K562 (cell line): Measurements from ENCODE around the gene GTF2H4. TPM values are rescaled to one million over a fixed set of nuclear protein-coding genes. Genes with fewer than 3 reads are reported as not detected.

Experiments used
- BDP1 ChIP-seq: IDR thresholded peaks from 3 replicates; pipeline ENCODE4 v1.6.1; 2011; ENCODE audit not compliant: insufficient read length, insufficient read depth
- CREB5 ChIP-seq: fragments of 250-450 bp; sonication (Bioruptor Pico); IDR thresholded peaks from 2 replicates; pipeline ENCODE4 v1.5.0; 2020; ENCODE audit warnings: mild to moderate bottlenecking
- CREBBP ChIP-seq: IDR thresholded peaks from one replicate; pipeline ENCODE4 v1.6.1; 2012; ENCODE audit warnings: low read depth, mild to moderate bottlenecking, control low read depth, inconsistent platforms, low read length
- DACH1 ChIP-seq: fragments of 450-650 bp; IDR thresholded peaks from 2 replicates; pipeline ENCODE4 v1.6.1; 2018; ENCODE audit not compliant: partially characterized antibody
- DIDO1 ChIP-seq: fragments of 450-650 bp; IDR thresholded peaks from 2 replicates; pipeline ENCODE4 v1.6.1; 2016; ENCODE audit warnings: low read depth, missing biosample characterization, missing genetic modification characterization
- GTF2A2 ChIP-seq: IDR thresholded peaks from 2 replicates; pipeline ENCODE4 v1.6.1; 2016; ENCODE audit warnings: mild to moderate bottlenecking, missing genetic modification characterization, missing compliant biosample characterization
- GTF2F1 ChIP-seq: IDR thresholded peaks from 2 replicates; pipeline ENCODE4 v1.6.1; 2011; ENCODE audit warnings: low read depth, low read length, improper control_type of control experiment
- KAT7 ChIP-seq: sonication (generic); formaldehyde crosslinking; IDR thresholded peaks from 2 replicates; pipeline ENCODE4 v1.8.0; 2022; ENCODE audit warnings: missing genetic modification reagents, mild to moderate bottlenecking, borderline replicate concordance
- MBD2 ChIP-seq: sonication (generic); IDR thresholded peaks from 2 replicates; pipeline ENCODE4 v1.6.1; 2016; ENCODE audit warnings: low read depth, borderline replicate concordance
- NRF1 ChIP-seq, 2 experiments: fragments of 450-650 bp; IDR thresholded peaks in 1 of 2; conservative IDR thresholded peaks in 1 of 2; 2 replicates each; pipeline ENCODE4 v1.6.1; 2014; ENCODE audit warnings: mild to moderate bottlenecking in 2 of 2
- PCBP2 ChIP-seq: fragments of 200-400 bp; formaldehyde crosslinking; IDR thresholded peaks from 2 replicates; pipeline ENCODE4 v1.6.1; 2018; ENCODE audit warnings: low read length, low read depth, mild to moderate bottlenecking, moderate library complexity; ENCODE audit not compliant: poor library complexity, severe bottlenecking
- POLR2G ChIP-seq: fragments of 200-400 bp; formaldehyde crosslinking; IDR thresholded peaks from 2 replicates; pipeline ENCODE4 v1.6.1; 2017; ENCODE audit warnings: low read depth, mild to moderate bottlenecking, antibody characterized with exemption, low read length, moderate library complexity
- SAFB2 ChIP-seq: fragments of 200-400 bp; formaldehyde crosslinking; IDR thresholded peaks from 2 replicates; pipeline ENCODE4 v1.6.1; 2018; ENCODE audit warnings: borderline replicate concordance, low read length, low read depth, moderate library complexity; ENCODE audit not compliant: severe bottlenecking
- TAF1 ChIP-seq: IDR thresholded peaks from 2 replicates; pipeline ENCODE4 v1.6.1; 2011; ENCODE audit warnings: mild to moderate bottlenecking, low read length, moderate library complexity; ENCODE audit not compliant: insufficient read depth, control insufficient read depth, severe bottlenecking; ENCODE audit errors: extremely low read depth
- TAF15 ChIP-seq: fragments of 200-400 bp; formaldehyde crosslinking; IDR thresholded peaks from 2 replicates; pipeline ENCODE4 v1.6.1; 2017; ENCODE audit warnings: mild to moderate bottlenecking, low read depth, low read length, moderate library complexity
- TAF9B ChIP-seq: fragments of 450-650 bp; IDR thresholded peaks from 2 replicates; pipeline ENCODE4 v1.6.1; 2018; ENCODE audit warnings: mild to moderate bottlenecking; ENCODE audit not compliant: partially characterized antibody
- ZKSCAN1 ChIP-seq: fragments of 150-350 bp; IDR thresholded peaks from 2 replicates; pipeline ENCODE4 v1.6.1; 2016; ENCODE audit warnings: low read depth, low read length
- ZNF121 ChIP-seq: sonication (generic); formaldehyde crosslinking; conservative IDR thresholded peaks from 2 replicates; pipeline ENCODE4 v1.8.0; 2022; ENCODE audit warnings: missing genetic modification reagents
- ZNF253 ChIP-seq: fragments of 250-450 bp; sonication (Bioruptor Pico); conservative IDR thresholded peaks from 2 replicates; pipeline ENCODE4 v1.6.1; 2021; ENCODE audit warnings: mild to moderate bottlenecking
- polyA plus RNA-seq, 8 experiments: library from polyadenylated mRNA; depleted of rRNA in 4 of 8; stranded (reverse) in 5 of 8; unstranded in 3 of 8; fragments of >200 nt; fragmentation: Nextera tagmentation in 2 of 8; fragmentation: Illumina TruSeq in 1 of 8; extraction: Ambion mirVana in 2 of 8; extraction: Trizol in 1 of 8; gene quantifications; 2 replicates each; pipeline versions ENCODE4 v1.2.1 to v1.2.3, GENCODE V29; 2011 to 2014; ENCODE audit warnings: inconsistent platforms in 1 of 8, missing spikeins in 1 of 8
- total RNA-seq, 7 experiments: library from RNA; depleted of rRNA in 6 of 7; stranded (reverse); fragments of >200 nt in 6 of 7; fragmentation: Illumina TruSeq in 2 of 7; extraction: Trizol in 2 of 7; gene quantifications; 2 replicates each; pipeline versions ENCODE4 v1.2.1 to v1.2.3, GENCODE V29; 2011 to 2021; ENCODE audit warnings: low replicate concordance in 1 of 7
- TF ChIP-seq, protein P1 (sequence below), 2 experiments: IDR thresholded peaks in 1 of 2; conservative IDR thresholded peaks in 1 of 2; 2 replicates each; pipeline ENCODE4 v1.6.1; 2016; ENCODE audit warnings: low read depth in 2 of 2, mild to moderate bottlenecking in 1 of 2, missing compliant biosample characterization in 1 of 2, missing genetic modification characterization in 1 of 2, moderate library complexity in 1 of 2
- TF ChIP-seq, protein P2 (sequence below): fragments of 450-650 bp; IDR thresholded peaks from 2 replicates; pipeline ENCODE4 v1.6.1; 2017; ENCODE audit warnings: mild to moderate bottlenecking, moderate library complexity

GTF2H4 gene
- total and polyA plus RNA-seq, 9 of the 15 experiments (the other 6 are each of a cell fraction or from before 2014, with no cell fraction given), result 3.6 to 86.1 (median 39.6) TPM

- TF ChIP-seq MBD2, result peak; percentile 93
- peak; percentile 68; the same call in 1 of the 2 replicates for TF ChIP-seq ZNF253 (CRISPR knock-in tag)
- no peak for TF ChIP-seq ZNF121 (CRISPR knock-in tag)
- no peak for TF ChIP-seq PCBP2
- TF ChIP-seq ZKSCAN1, result peak; percentile 80
- no peak for TF ChIP-seq CREB5 (CRISPR knock-in tag)
- TF ChIP-seq TAF1, result peak; percentile 25
- peak; percentile 100 for TF ChIP-seq DIDO1 (tag)
- no peak for TF ChIP-seq SAFB2
- TF ChIP-seq, protein P1, sequence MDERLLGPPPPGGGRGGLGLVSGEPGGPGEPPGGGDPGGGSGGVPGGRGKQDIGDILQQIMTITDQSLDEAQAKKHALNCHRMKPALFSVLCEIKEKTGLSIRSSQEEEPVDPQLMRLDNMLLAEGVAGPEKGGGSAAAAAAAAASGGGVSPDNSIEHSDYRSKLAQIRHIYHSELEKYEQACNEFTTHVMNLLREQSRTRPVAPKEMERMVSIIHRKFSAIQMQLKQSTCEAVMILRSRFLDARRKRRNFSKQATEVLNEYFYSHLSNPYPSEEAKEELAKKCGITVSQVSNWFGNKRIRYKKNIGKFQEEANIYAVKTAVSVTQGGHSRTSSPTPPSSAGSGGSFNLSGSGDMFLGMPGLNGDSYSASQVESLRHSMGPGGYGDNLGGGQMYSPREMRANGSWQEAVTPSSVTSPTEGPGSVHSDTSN (CRISPR knock-in tag; IDR thresholded peaks at IDR 0.05; ENCODE audit: low read depth), result no peak
- TF ChIP-seq, protein P1 (tag; conservative IDR thresholded peaks at IDR 0.05; ENCODE audit: low read depth), result peak; percentile 15; the same call in 1 of the 2 replicates
- peak; percentile 57; the same call in 1 of the 2 replicates for TF ChIP-seq GTF2A2 (tag)
- TF ChIP-seq, protein P2, sequence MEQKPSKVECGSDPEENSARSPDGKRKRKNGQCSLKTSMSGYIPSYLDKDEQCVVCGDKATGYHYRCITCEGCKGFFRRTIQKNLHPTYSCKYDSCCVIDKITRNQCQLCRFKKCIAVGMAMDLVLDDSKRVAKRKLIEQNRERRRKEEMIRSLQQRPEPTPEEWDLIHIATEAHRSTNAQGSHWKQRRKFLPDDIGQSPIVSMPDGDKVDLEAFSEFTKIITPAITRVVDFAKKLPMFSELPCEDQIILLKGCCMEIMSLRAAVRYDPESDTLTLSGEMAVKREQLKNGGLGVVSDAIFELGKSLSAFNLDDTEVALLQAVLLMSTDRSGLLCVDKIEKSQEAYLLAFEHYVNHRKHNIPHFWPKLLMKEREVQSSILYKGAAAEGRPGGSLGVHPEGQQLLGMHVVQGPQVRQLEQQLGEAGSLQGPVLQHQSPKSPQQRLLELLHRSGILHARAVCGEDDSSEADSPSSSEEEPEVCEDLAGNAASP, result no peak
- TF ChIP-seq POLR2G, result peak; percentile 90
- TF ChIP-seq TAF15, result no peak
- TF ChIP-seq CREBBP, result no peak
- TF ChIP-seq TAF9B, result no peak
- peak; percentile 71; the same call in 1 of the 2 replicates for TF ChIP-seq KAT7
- peak; percentile 84 for TF ChIP-seq DACH1
- TF ChIP-seq GTF2F1, result no peak
- TF ChIP-seq BDP1, result no peak
- TF ChIP-seq NRF1 (conservative IDR thresholded peaks at IDR 0.05 in 1 of 2, IDR thresholded peaks at IDR 0.05 in 1 of 2), result peak; percentile 58 to 69
Observed at GRCh38 chr6:30907758-30908591, at the start of gene GTF2H4 (continued).
